Measurements from ENCODE around the gene N4BP2L2. TPM values are rescaled to one million over a fixed set of nuclear protein-coding genes. Genes with fewer than 3 reads are reported as not detected.

The N4BP2L2 gene
- total and polyA plus RNA-seq, 2 of the 13 experiments (the other 11 are each of a cell fraction or from before 2014, with no cell fraction given), result 58.9 to 81.2 TPM

DNA sequence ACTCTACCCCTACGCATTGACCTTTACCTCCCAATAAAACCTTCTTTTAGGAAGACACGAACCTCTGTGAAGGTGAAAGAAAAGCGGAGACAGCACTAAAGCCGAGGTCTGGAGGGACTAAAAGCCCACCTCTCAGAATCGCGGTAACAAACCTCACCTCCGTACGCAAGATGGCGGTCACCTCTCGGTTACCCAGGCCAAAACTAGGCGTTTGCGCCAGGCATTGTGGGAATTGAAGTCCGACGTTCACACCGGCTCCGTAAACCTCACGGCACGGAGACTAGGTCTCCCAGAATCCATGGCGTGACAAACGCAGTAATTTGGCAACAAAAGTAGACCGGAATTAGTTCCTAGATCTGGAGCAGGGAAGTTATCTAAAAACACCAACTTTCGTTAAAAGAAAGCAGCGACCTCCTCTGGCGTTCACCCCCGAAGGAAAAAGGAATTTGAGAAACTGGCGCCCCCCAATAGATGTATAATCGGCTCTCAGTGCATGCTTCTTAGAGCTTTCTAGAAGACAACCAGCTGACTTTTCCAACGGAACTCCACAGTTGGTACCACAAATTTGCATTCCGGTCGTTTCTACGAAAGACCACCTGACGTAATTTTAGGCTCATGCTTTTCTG, at the start of gene N4BP2L2 (continued):
- no peak for TF ChIP-seq MYNN (CRISPR knock-in tag; IDR thresholded peaks at IDR 0.05; ENCODE audit: low read depth)
- no peak for TF ChIP-seq NFIB (CRISPR knock-in tag; IDR thresholded peaks at IDR 0.05; ENCODE audit: borderline replicate concordance)
- peak; percentile 74 for TF ChIP-seq BCL6 (CRISPR knock-in tag; IDR thresholded peaks at IDR 0.05)
- no peak for TF ChIP-seq NR1H2 (CRISPR knock-in tag; IDR thresholded peaks at IDR 0.05; ENCODE audit: borderline replicate concordance, low read depth)
- TF ChIP-seq, protein P1, sequence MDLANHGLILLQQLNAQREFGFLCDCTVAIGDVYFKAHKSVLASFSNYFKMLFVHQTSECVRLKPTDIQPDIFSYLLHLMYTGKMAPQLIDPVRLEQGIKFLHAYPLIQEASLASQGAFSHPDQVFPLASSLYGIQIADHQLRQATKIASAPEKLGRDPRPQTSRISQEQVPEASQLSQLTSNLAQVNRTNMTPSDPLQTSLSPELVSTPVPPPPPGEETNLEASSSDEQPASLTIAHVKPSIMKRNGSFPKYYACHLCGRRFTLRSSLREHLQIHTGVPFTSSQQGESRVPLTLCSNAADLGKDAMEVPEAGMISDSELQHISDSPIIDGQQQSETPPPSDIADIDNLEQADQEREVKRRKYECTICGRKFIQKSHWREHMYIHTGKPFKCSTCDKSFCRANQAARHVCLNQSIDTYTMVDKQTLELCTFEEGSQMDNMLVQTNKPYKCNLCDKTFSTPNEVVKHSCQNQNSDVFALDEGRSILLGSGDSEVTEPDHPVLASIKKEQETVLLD (CRISPR knock-in tag; IDR thresholded peaks at IDR 0.05; ENCODE audit: low read depth), result no peak
- no peak for TF ChIP-seq ZBTB1 (CRISPR knock-in tag; IDR thresholded peaks at IDR 0.05; ENCODE audit: borderline replicate concordance)
- TF ChIP-seq, protein P2, sequence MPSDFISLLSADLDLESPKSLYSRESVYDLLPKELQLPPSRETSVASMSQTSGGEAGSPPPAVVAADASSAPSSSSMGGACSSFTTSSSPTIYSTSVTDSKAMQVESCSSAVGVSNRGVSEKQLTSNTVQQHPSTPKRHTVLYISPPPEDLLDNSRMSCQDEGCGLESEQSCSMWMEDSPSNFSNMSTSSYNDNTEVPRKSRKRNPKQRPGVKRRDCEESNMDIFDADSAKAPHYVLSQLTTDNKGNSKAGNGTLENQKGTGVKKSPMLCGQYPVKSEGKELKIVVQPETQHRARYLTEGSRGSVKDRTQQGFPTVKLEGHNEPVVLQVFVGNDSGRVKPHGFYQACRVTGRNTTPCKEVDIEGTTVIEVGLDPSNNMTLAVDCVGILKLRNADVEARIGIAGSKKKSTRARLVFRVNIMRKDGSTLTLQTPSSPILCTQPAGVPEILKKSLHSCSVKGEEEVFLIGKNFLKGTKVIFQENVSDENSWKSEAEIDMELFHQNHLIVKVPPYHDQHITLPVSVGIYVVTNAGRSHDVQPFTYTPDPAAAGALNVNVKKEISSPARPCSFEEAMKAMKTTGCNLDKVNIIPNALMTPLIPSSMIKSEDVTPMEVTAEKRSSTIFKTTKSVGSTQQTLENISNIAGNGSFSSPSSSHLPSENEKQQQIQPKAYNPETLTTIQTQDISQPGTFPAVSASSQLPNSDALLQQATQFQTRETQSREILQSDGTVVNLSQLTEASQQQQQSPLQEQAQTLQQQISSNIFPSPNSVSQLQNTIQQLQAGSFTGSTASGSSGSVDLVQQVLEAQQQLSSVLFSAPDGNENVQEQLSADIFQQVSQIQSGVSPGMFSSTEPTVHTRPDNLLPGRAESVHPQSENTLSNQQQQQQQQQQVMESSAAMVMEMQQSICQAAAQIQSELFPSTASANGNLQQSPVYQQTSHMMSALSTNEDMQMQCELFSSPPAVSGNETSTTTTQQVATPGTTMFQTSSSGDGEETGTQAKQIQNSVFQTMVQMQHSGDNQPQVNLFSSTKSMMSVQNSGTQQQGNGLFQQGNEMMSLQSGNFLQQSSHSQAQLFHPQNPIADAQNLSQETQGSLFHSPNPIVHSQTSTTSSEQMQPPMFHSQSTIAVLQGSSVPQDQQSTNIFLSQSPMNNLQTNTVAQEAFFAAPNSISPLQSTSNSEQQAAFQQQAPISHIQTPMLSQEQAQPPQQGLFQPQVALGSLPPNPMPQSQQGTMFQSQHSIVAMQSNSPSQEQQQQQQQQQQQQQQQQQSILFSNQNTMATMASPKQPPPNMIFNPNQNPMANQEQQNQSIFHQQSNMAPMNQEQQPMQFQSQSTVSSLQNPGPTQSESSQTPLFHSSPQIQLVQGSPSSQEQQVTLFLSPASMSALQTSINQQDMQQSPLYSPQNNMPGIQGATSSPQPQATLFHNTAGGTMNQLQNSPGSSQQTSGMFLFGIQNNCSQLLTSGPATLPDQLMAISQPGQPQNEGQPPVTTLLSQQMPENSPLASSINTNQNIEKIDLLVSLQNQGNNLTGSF (CRISPR knock-in tag; IDR thresholded peaks at IDR 0.05), result no peak
- TF ChIP-seq ZNF317 (CRISPR knock-in tag; IDR thresholded peaks at IDR 0.05), result peak; percentile 86
- TF ChIP-seq AHR (CRISPR knock-in tag; IDR thresholded peaks at IDR 0.05), result no peak; the same call in 1 of the 2 replicates
- TF ChIP-seq, protein P3, sequence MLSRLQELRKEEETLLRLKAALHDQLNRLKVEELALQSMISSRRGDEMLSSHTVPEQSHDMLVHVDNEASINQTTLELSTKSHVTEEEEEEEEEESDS (CRISPR knock-in tag; IDR thresholded peaks at IDR 0.05; ENCODE audit: borderline replicate concordance), result no peak
- TF ChIP-seq NFYB (CRISPR knock-in tag; IDR thresholded peaks at IDR 0.05), result 0 out of 2 replicates have a peak, but pooled peaks have one; percentile 28
- TF ChIP-seq ZNF207 (IDR thresholded peaks at IDR 0.05; ENCODE audit: borderline replicate concordance), result no peak
- TF ChIP-seq, protein P4, sequence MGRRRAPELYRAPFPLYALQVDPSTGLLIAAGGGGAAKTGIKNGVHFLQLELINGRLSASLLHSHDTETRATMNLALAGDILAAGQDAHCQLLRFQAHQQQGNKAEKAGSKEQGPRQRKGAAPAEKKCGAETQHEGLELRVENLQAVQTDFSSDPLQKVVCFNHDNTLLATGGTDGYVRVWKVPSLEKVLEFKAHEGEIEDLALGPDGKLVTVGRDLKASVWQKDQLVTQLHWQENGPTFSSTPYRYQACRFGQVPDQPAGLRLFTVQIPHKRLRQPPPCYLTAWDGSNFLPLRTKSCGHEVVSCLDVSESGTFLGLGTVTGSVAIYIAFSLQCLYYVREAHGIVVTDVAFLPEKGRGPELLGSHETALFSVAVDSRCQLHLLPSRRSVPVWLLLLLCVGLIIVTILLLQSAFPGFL (CRISPR knock-in tag; IDR thresholded peaks at IDR 0.05), result no peak
- no peak for TF ChIP-seq NFE2L2 (IDR thresholded peaks at IDR 0.05; ENCODE audit: low read length)
- TF ChIP-seq, protein P5, sequence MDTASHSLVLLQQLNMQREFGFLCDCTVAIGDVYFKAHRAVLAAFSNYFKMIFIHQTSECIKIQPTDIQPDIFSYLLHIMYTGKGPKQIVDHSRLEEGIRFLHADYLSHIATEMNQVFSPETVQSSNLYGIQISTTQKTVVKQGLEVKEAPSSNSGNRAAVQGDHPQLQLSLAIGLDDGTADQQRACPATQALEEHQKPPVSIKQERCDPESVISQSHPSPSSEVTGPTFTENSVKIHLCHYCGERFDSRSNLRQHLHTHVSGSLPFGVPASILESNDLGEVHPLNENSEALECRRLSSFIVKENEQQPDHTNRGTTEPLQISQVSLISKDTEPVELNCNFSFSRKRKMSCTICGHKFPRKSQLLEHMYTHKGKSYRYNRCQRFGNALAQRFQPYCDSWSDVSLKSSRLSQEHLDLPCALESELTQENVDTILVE (CRISPR knock-in tag; IDR thresholded peaks at IDR 0.05), result no peak
- TF ChIP-seq TBX3 (IDR thresholded peaks at IDR 0.05; ENCODE audit: borderline replicate concordance), result no peak
- peak; percentile 54; the same call in 1 of the 2 replicates for TF ChIP-seq YEATS2 (CRISPR knock-in tag; IDR thresholded peaks at IDR 0.05; ENCODE audit: borderline replicate concordance)
- TF ChIP-seq PHF5A (CRISPR knock-in tag; IDR thresholded peaks at IDR 0.05; ENCODE audit: low read depth, unreplicated experiment), result no peak
- TF ChIP-seq NONO (IDR thresholded peaks at IDR 0.05), result no peak
- TF ChIP-seq NONO (CRISPR knock-in tag; conservative IDR thresholded peaks at IDR 0.05), result peak; percentile 69; the same call in 1 of the 2 replicates
